Colonic mucosa (tissue), 4 donors: ENCODE measurements around the gene EXOC1L. TPM values are rescaled to one million over a fixed set of nuclear protein-coding genes. Genes with fewer than 3 reads are reported as not detected.
"Not testable (repeated sequence)": the region's sequence is repeated elsewhere in the genome, so short reads cannot be mapped to it uniquely, and the experiment has no call there.

Experiments used
- DNase-seq: peaks from one replicate; pipeline ENCODE4 v3.0.0-alpha.2; 2020
- H3K27ac ChIP-seq: fragments of 200-600 bp; one replicate; pipeline ENCODE4 v1.8.0; 2021
- H3K27me3 ChIP-seq: fragments of 200-600 bp; one replicate; pipeline ENCODE4 v1.8.0; 2021
- H3K36me3 ChIP-seq: fragments of 200-600 bp; one replicate; pipeline ENCODE4 v1.8.0; 2021
- H3K4me1 ChIP-seq: fragments of 200-600 bp; one replicate; pipeline ENCODE4 v1.8.0; 2021; ENCODE audit warnings: mild to moderate bottlenecking
- H3K4me3 ChIP-seq: fragments of 200-600 bp; one replicate; pipeline ENCODE4 v1.8.0; 2021
- H3K9ac ChIP-seq, 2 donors: one replicate each; pipeline ENCODE4 v1.7.0; 2013; ENCODE audit warnings: control low read depth in 2 of 2, low read depth in 2 of 2, low read length in 2 of 2
- H3K9me3 ChIP-seq: fragments of 200-600 bp; one replicate; pipeline ENCODE4 v1.8.0; 2021
- intact Hi-C: fragments of 100-400 bp; cut with DNase I; formaldehyde crosslinking; loops from one replicate; pipeline ENCODE4 v1.14.1; 2022
- total RNA-seq, 2 donors: library from RNA; stranded (reverse); fragmentation: NEBNext Ultra II Directional in 1 of 2; extraction: Animal tissue kit (Norgen Biotek cat#: 25700) in 1 of 2; gene quantifications; one replicate each; pipeline ENCODE4 v1.2.1, GENCODE V29; 2021
- TF ChIP-seq, protein P1 (sequence below): fragments of 200-600 bp; IDR thresholded peaks from one replicate; pipeline ENCODE4 v1.8.0; 2022; ENCODE audit warnings: antibody characterized with exemption, mild to moderate bottlenecking
- donor health status: healthy.
- donor health status: DM: no; HTN: no; CAD: no.
- donor health status: DM: no; HTN: no; CAD: no.

EXOC1L gene
- total RNA-seq, 2 donors from 2014 or later, result not detected

DNA sequence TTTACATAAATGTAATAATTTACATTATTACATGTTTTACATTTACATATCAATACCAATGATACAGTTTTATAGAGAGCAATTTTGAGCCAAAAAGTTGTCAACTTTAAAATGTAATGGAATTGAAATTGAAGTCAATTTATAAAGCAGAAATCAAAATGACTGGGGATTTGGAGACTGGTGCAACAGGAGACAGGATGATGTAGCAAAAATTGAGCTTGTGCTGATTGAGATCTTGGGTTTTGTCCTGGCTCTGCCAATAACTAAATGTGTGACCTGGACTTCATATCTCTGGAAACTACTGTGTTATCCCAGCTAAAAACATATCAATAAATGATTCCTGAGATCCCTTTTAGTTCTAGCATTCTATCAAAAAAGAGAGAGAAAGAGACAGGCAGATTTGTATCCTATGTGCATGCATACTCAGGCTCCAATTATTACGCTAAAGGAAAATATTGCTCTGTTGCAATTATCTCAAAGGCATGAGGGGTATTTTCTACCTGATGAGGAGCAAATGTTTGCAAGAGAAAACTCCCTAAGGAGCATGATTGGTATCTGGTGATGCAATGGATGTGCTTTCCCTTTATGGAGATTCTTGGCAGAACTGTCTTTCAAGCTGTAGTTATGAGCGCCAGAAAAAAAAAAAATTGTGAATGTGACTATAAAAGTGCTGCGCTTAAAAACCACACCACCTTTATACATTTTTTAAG, 14.7 kb downstream of the EXOC1L start:
- H3K4me1 ChIP-seq, result no peaks in the 10 kb centered on the region
- intact Hi-C loops, result no loop called here
- H3K27ac ChIP-seq, result no peak overlapping the region
- no peaks in the 10 kb centered on the region for H3K27me3 ChIP-seq
- DNase-seq, result no peak
- H3K9ac ChIP-seq, result no peak overlapping the region
- H3K36me3 ChIP-seq, result no peaks in the 10 kb centered on the region
- TF ChIP-seq, protein P1, sequence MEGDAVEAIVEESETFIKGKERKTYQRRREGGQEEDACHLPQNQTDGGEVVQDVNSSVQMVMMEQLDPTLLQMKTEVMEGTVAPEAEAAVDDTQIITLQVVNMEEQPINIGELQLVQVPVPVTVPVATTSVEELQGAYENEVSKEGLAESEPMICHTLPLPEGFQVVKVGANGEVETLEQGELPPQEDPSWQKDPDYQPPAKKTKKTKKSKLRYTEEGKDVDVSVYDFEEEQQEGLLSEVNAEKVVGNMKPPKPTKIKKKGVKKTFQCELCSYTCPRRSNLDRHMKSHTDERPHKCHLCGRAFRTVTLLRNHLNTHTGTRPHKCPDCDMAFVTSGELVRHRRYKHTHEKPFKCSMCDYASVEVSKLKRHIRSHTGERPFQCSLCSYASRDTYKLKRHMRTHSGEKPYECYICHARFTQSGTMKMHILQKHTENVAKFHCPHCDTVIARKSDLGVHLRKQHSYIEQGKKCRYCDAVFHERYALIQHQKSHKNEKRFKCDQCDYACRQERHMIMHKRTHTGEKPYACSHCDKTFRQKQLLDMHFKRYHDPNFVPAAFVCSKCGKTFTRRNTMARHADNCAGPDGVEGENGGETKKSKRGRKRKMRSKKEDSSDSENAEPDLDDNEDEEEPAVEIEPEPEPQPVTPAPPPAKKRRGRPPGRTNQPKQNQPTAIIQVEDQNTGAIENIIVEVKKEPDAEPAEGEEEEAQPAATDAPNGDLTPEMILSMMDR, result no peak
- H3K9me3 ChIP-seq, result no peaks in the 10 kb centered on the region
- H3K4me3 ChIP-seq, result no peak overlapping the region

DNA sequence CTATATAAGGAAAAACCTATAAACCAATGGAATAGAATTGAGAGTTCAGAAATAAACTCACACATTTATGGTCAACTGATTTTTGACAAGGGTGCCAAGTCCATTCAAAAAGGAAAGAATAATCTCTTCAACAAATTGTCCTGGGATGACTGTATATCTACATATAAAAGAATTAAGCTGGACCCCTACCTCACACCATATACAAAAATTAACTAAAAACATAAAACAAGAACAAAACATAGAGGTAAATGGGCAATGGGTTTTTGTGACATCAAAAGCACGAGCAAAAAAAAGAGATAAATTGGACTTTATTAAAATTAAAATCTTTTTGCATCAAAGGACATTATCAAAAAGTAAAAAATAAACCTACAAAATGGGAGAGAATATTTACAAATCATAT, 18.3 kb downstream of the EXOC1L start:
- H3K4me3 ChIP-seq, result no peak overlapping the region
- H3K27me3 ChIP-seq, result no peaks in the 10 kb centered on the region
- H3K36me3 ChIP-seq, result no peaks in the 10 kb centered on the region
- intact Hi-C loops, result no loop called here
- H3K27ac ChIP-seq, result no peak overlapping the region
- no peak overlapping the region for H3K9ac ChIP-seq
- no peaks in the 10 kb centered on the region for H3K4me1 ChIP-seq
- TF ChIP-seq, protein P1, result no peak
- no peaks in the 10 kb centered on the region for H3K9me3 ChIP-seq
- DNase-seq, result no peak

DNA sequence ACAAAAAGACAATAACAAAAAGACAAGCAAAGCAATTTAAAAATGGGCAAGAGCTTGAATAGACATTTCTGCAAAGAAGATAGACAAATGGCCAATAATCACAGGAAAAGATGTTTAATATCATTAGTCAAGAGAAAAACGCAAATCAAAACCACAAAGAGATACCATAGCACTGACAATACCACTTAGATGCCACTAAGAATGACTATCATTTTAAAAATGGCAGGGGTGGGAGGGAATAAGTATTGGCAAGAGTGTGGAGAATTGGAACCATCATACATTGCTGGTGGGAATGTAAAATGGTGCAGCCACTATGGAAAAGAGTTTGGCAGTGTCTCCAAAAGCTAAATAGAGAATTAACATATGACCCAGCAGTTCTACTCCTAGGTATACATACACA, 18.8 kb downstream of the EXOC1L start:
- Histone ChIP-seq H3K27ac (no peak overlapping the region), H3K4me3 (no peak overlapping the region), H3K9ac (no peak overlapping the region), H3K4me1 (no peaks in the 10 kb centered on the region), H3K9me3 (no peaks in the 10 kb centered on the region), H3K27me3 (no peaks in the 10 kb centered on the region), H3K36me3 (no peaks in the 10 kb centered on the region)
- intact Hi-C loops, result no loop called here
- TF ChIP-seq, protein P1, result no peak
- no peak for DNase-seq

DNA sequence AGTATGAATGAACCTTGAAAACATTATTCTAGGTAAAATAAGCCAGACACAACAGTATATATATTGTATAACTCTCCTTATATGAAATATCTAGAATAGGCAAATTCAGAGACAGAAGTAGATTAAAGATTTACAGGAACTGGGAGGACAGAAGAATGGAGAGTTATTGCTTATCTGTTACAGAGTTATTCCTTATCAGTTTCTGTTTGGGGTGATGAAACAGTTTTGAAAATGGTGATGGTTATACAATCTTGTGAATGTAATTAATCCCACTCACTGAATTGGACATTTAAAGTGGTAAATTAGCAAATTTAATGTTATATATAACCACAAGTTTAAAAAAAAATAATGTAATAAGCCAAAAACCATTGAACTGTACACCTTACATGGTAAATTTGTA, 19.4 kb downstream of the EXOC1L start:
- Histone ChIP-seq H3K4me3 (no peak overlapping the region), H3K27ac (no peak overlapping the region), H3K4me1 (no peaks in the 10 kb centered on the region), H3K36me3 (no peaks in the 10 kb centered on the region), H3K9ac (no peak overlapping the region), H3K27me3 (no peaks in the 10 kb centered on the region), H3K9me3 (no peaks in the 10 kb centered on the region)
- TF ChIP-seq, protein P1, result no peak
- intact Hi-C loops, result no loop called here
- no peak for DNase-seq

DNA sequence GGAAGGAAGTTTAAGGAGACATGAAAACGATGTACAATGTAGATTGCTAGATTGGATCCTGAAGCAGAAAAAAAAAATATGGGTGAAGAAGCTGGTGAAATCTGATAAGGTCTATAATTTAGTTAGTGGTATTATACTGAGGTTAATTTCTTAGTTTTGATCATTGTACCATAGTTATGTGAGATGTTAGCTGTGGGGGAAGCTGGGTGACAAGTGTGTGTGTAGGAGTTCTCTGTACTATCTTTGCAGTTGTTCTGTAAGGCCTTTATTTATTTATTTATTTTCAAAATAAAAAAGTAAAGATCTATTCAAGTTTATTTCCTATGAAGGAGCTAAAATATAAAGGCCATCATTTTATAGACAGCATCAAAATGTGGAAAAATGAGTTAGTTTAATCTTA, 21.4 kb downstream of the EXOC1L start:
- no peaks in the 10 kb centered on the region for H3K9me3 ChIP-seq
- H3K36me3 ChIP-seq, result no peaks in the 10 kb centered on the region
- no peak overlapping the region for H3K4me3 ChIP-seq
- H3K9ac ChIP-seq, result no peak overlapping the region
- intact Hi-C loops, result no loop called here
- TF ChIP-seq, protein P1, result no peak
- no peaks in the 10 kb centered on the region for H3K4me1 ChIP-seq
- no peak for DNase-seq
- H3K27me3 ChIP-seq, result no peaks in the 10 kb centered on the region
- no peak overlapping the region for H3K27ac ChIP-seq

DNA sequence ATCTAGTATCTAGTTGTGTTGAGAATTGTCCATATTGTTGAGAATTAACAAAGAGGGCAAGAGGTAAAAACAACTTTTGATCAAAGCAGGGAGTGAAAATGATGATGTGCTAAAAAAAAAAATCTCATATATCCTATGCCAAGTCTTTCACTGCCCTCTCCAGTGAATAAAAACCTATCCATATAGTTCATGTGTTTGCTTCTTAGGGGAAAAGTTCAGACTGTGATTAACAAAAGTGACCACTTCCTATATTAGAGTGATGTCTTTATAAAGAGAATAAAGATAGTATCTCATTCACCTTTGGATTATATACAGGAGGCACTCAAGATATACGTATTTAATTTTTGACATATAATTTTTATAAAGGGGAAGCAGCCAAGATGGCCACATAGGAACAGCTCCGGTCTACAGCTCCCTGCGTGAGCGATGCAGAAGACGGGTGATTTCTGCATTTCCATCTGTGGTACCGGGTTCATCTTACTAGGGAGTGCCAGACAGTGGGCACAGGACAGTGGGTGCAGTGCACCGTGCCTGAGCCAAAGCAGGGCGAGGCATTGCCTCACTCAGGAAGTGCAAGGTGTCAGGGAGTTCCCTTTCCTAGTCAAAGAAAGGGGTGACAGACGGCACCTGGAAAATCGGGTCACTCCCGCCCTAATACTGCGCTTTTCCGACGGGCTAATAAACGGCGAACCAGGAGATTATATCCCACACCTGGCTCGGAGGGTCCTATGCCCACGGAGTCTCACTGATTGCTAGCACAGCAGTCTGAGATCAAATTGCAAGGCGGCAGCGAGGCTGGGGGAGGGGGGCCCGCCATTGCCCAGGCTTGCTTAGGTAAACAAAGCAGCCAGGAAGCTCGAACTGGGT, 22.0 kb downstream of the EXOC1L start:
- H3K4me1 ChIP-seq, H3K4me3 ChIP-seq, intact Hi-C loops, DNase-seq, H3K9me3 ChIP-seq, H3K27me3 ChIP-seq, H3K27ac ChIP-seq, H3K9ac ChIP-seq, H3K36me3 ChIP-seq: not testable (repeated sequence)

DNA sequence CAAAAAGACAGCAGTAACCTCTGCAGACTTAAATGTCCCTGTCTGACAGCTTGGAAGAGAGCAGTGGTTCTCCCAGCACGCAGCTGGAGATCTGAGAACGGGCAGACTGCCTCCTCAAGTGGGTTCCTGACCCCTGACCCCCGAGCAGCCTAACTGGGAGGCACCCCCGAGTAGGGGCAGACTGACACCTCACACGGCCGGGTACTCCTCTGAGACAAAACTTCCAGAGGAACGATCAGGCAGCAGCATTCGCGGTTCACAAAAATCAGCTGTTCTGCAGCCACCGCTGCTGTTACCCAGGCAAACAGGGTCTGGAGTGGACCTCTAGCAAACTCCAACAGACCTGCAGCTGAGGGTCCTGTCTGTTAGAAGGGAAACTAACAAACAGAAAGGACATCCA, 22.7 kb downstream of the EXOC1L start:
- H3K4me1 ChIP-seq, H3K4me3 ChIP-seq, H3K36me3 ChIP-seq, H3K27ac ChIP-seq, H3K9ac ChIP-seq, DNase-seq, H3K9me3 ChIP-seq, H3K27me3 ChIP-seq, intact Hi-C loops: not testable (repeated sequence)
